ENCODE data around the gene ADGRG6.

DNA sequence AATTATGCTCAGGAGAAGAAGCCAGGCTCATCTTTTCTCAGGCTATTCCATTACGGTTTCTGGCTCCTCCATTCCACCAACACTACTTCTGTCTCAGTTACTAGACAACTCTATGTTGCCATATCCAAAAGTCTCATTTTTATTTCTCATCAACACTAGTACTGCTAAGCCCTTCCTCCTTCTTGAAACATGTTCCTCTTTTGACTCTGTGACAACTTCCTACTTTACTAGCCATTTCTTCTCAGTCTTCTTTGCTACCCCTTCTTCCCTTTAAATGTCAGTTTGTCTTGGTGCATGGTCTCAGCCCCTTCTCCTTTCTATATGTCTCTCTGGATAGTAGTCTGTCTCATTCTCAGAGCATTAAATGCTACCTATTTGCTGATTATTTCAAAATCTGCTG lies 7.1 kb upstream of the ADGRG6 start:
- TF ChIP-seq, protein P1, sequence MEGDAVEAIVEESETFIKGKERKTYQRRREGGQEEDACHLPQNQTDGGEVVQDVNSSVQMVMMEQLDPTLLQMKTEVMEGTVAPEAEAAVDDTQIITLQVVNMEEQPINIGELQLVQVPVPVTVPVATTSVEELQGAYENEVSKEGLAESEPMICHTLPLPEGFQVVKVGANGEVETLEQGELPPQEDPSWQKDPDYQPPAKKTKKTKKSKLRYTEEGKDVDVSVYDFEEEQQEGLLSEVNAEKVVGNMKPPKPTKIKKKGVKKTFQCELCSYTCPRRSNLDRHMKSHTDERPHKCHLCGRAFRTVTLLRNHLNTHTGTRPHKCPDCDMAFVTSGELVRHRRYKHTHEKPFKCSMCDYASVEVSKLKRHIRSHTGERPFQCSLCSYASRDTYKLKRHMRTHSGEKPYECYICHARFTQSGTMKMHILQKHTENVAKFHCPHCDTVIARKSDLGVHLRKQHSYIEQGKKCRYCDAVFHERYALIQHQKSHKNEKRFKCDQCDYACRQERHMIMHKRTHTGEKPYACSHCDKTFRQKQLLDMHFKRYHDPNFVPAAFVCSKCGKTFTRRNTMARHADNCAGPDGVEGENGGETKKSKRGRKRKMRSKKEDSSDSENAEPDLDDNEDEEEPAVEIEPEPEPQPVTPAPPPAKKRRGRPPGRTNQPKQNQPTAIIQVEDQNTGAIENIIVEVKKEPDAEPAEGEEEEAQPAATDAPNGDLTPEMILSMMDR (IDR thresholded peaks at IDR 0.05), result no peak
- TF ChIP-seq, protein P2, sequence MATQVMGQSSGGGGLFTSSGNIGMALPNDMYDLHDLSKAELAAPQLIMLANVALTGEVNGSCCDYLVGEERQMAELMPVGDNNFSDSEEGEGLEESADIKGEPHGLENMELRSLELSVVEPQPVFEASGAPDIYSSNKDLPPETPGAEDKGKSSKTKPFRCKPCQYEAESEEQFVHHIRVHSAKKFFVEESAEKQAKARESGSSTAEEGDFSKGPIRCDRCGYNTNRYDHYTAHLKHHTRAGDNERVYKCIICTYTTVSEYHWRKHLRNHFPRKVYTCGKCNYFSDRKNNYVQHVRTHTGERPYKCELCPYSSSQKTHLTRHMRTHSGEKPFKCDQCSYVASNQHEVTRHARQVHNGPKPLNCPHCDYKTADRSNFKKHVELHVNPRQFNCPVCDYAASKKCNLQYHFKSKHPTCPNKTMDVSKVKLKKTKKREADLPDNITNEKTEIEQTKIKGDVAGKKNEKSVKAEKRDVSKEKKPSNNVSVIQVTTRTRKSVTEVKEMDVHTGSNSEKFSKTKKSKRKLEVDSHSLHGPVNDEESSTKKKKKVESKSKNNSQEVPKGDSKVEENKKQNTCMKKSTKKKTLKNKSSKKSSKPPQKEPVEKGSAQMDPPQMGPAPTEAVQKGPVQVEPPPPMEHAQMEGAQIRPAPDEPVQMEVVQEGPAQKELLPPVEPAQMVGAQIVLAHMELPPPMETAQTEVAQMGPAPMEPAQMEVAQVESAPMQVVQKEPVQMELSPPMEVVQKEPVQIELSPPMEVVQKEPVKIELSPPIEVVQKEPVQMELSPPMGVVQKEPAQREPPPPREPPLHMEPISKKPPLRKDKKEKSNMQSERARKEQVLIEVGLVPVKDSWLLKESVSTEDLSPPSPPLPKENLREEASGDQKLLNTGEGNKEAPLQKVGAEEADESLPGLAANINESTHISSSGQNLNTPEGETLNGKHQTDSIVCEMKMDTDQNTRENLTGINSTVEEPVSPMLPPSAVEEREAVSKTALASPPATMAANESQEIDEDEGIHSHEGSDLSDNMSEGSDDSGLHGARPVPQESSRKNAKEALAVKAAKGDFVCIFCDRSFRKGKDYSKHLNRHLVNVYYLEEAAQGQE (IDR thresholded peaks at IDR 0.05; ENCODE audit: insufficient read depth in 1 of 2, low read depth in 2 of 2, low read length in 1 of 2), result no peak
- no peak for TF ChIP-seq POLR2AphosphoS5 (IDR thresholded peaks at IDR 0.05; ENCODE audit: low read depth, low read length)
- TF ChIP-seq SIN3A (IDR thresholded peaks at IDR 0.05; ENCODE audit: borderline replicate concordance, insufficient read depth, low read depth, low read length), result no peak
